Measurements from ENCODE around the gene ASRGL1. TPM values are rescaled to one million over a fixed set of nuclear protein-coding genes. Genes with fewer than 3 reads are reported as not detected.

ASRGL1 gene
- polyA plus RNA-seq, 5 donors, result 1.9 to 3.3 (median 2.4) TPM

- peak in 1 of 2 donors; percentile 49 for DNase-seq
Measured at GRCh38 chr11:62439785-62440602, 102.7 kb downstream of the ASRGL1 start.

Other genes starting within 250 kb of the ASRGL1 start
- gene INCENP, start 213.4 kb upstream of the ASRGL1 start, polyA plus RNA-seq (ENCODE audit: insufficient read depth in 1 of 5, insufficient read length in 5 of 5, low replicate concordance in 1 of 5), result 10 to 100 TPM; 29.2 to 38.6 (median 31.3) TPM
- not detected for gene SCGB1D1, start 147.2 kb upstream of the ASRGL1 start, polyA plus RNA-seq (ENCODE audit: insufficient read depth in 1 of 5, insufficient read length in 5 of 5, low replicate concordance in 1 of 5)
- gene SCGB2A1, start 128.8 kb upstream of the ASRGL1 start, polyA plus RNA-seq (ENCODE audit: insufficient read depth in 1 of 5, insufficient read length in 5 of 5, low replicate concordance in 1 of 5), result under 1 TPM in 2 of 5 donors, not detected in 3; 0.21 to 0.30 TPM
- not detected for gene SCGB1D2, start 95.2 kb upstream of the ASRGL1 start, polyA plus RNA-seq (ENCODE audit: insufficient read depth in 1 of 5, insufficient read length in 5 of 5, low replicate concordance in 1 of 5)
- not detected for gene SCGB2A2, start 67.3 kb upstream of the ASRGL1 start, polyA plus RNA-seq (ENCODE audit: insufficient read depth in 1 of 5, insufficient read length in 5 of 5, low replicate concordance in 1 of 5)
- gene SCGB1D4, start 38.4 kb upstream of the ASRGL1 start, polyA plus RNA-seq (ENCODE audit: insufficient read depth in 1 of 5, insufficient read length in 5 of 5, low replicate concordance in 1 of 5), result not detected
- gene SCGB1A1, start 81.6 kb downstream of the ASRGL1 start, polyA plus RNA-seq (ENCODE audit: insufficient read depth in 1 of 5, insufficient read length in 5 of 5, low replicate concordance in 1 of 5), result 10 to 100 TPM in 4 of 5 donors, 1 to 10 TPM in 1; 3.8 to 59.5 (median 30.1) TPM
- gene AHNAK, start 209.4 kb downstream of the ASRGL1 start, polyA plus RNA-seq (ENCODE audit: insufficient read depth in 1 of 5, insufficient read length in 5 of 5, low replicate concordance in 1 of 5), result 100 to 1,000 TPM; 154 to 240 (median 173) TPM
- gene EEF1G, start 236.4 kb downstream of the ASRGL1 start, polyA plus RNA-seq (ENCODE audit: insufficient read depth in 1 of 5, insufficient read length in 5 of 5, low replicate concordance in 1 of 5), result 1,000 to 10,000 TPM; 2,119 to 2,744 (median 2,318) TPM